HepG2 (cell line): Measurements from ENCODE around the gene METTL14. TPM values are rescaled to one million over a fixed set of nuclear protein-coding genes. Genes with fewer than 3 reads are reported as not detected.

Experiments used
- ATAC-seq: fragments of 200-7000 bp; cut with Tn5 transposase; 3 replicates; pipeline ENCODE4 v1.9.1; 2020; ENCODE audit warnings: mild to moderate bottlenecking, moderate library complexity
- BruUV-seq: library from RNA; stranded (reverse); fragments of 400-500 nt; replicated peaks from 2 replicates; lab custom pipeline; 2021; lab: Mats Ljungman, UMichigan
- CTCF ChIA-PET: fragments of 300-600 bp; formaldehyde crosslinking; extraction: SDS; loops from one replicate; lab custom pipeline; 2021; ENCODE audit warnings: low total read pairs, inconsistent platforms, low intra/inter-chr PET ratio; lab: Yijun Ruan, JAX
- POLR2A ChIA-PET: fragments of 350-600 bp; sonication (Branson Sonifier 250); formaldehyde crosslinking; loops from one replicate; lab custom pipeline; 2020; ENCODE audit warnings: antibody characterized with exemption, inconsistent platforms; lab: Yijun Ruan, JAX
- DNase-seq: peaks from one replicate; pipeline ENCODE4 v3.0.0-alpha.2; 2015; ENCODE audit warnings: low spot score
- FAIRE-seq: peaks from 3 replicates; lab custom pipeline; 2011; peaks lifted over from hg19 to GRCh38; lab: Jason Lieb, UNC
- H2AFZ ChIP-seq: one replicate; pipeline ENCODE4 v1.6.1; 2011; ENCODE audit warnings: low read length, inconsistent platforms
- H3K27ac ChIP-seq: fragments of 300-600 bp; 3 replicates; pipeline ENCODE4 v1.8.0; 2011; ENCODE audit warnings: mixed run types, mild to moderate bottlenecking, mixed read lengths, low read length, inconsistent platforms; ENCODE audit not compliant: insufficient read depth; ENCODE audit errors: extremely low read length
- H3K27me3 ChIP-seq, 2 experiments: fragments of 200-600 bp in 1 of 2; 2 replicates in 1 of 2; 3 replicates in 1 of 2; pipeline versions ENCODE4 v1.6.0 to v1.8.0; 2011; ENCODE audit warnings: low read length in 2 of 2, mild to moderate bottlenecking in 2 of 2, moderate library complexity in 2 of 2, inconsistent platforms in 1 of 2; ENCODE audit not compliant: insufficient read depth in 2 of 2, control insufficient read depth in 1 of 2
- H3K36me3 ChIP-seq, 2 experiments: fragments of 200-600 bp in 1 of 2; replicated peaks in 1 of 2; 2 replicates in 1 of 2; 3 replicates in 1 of 2; pipeline versions ENCODE4 v1.5.1 to v1.8.0; 2011; ENCODE audit warnings: low read length in 2 of 2, inconsistent platforms in 1 of 2; ENCODE audit not compliant: insufficient read depth in 2 of 2, control insufficient read depth in 1 of 2
- H3K4me1 ChIP-seq: 2 replicates; pipeline ENCODE4 v1.5.1; 2012; ENCODE audit warnings: low read length, inconsistent platforms; ENCODE audit not compliant: insufficient read depth
- H3K4me2 ChIP-seq: 2 replicates; pipeline ENCODE4 v1.6.0; 2011; ENCODE audit warnings: low read depth, low read length, inconsistent platforms
- H3K4me3 ChIP-seq, 3 experiments: fragments of 200-600 bp in 1 of 3; sonication (generic), shearing (Covaris generic) in 1 of 3; replicated peaks in 1 of 3; 2 replicates each; pipeline ENCODE4 v1.5.1; 2011 to 2016; ENCODE audit warnings: low read length in 3 of 3, inconsistent platforms in 2 of 3, low read depth in 2 of 3, mild to moderate bottlenecking in 2 of 3, control low read depth in 1 of 3, mixed read lengths in 1 of 3; ENCODE audit not compliant: insufficient read depth in 1 of 3
- H3K79me2 ChIP-seq: one replicate; pipeline ENCODE4 v1.6.1; 2011; ENCODE audit warnings: low read length, inconsistent platforms; ENCODE audit not compliant: insufficient read depth
- H3K9ac ChIP-seq: 2 replicates; pipeline ENCODE4 v1.6.0; 2011; ENCODE audit warnings: mild to moderate bottlenecking, low read depth, low read length, inconsistent platforms; ENCODE audit not compliant: insufficient read depth
- H3K9me3 ChIP-seq: 2 replicates; pipeline ENCODE4 v1.5.1; 2012; ENCODE audit warnings: mild to moderate bottlenecking, low read length
- H4K20me1 ChIP-seq: 2 replicates; pipeline ENCODE4 v1.6.0; 2011; ENCODE audit warnings: inconsistent platforms, mild to moderate bottlenecking, low read length, moderate library complexity; ENCODE audit not compliant: insufficient read depth
- ATAD3A ChIP-seq: sonication (generic); formaldehyde crosslinking; IDR thresholded peaks from 2 replicates; pipeline ENCODE4 v1.4.0; 2020; ENCODE audit warnings: missing genetic modification reagents
- BRD4 ChIP-seq: sonication (generic); formaldehyde crosslinking; IDR thresholded peaks from 2 replicates; pipeline ENCODE4 v1.4.0; 2020; ENCODE audit warnings: missing genetic modification reagents
- DNMT1 ChIP-seq: sonication (generic); formaldehyde crosslinking; IDR thresholded peaks from 2 replicates; pipeline ENCODE4 v1.5.1; 2020; ENCODE audit warnings: mild to moderate bottlenecking, missing genetic modification reagents
- EED ChIP-seq: sonication (generic); formaldehyde crosslinking; IDR thresholded peaks from 2 replicates; pipeline ENCODE4 v1.5.0; 2020; ENCODE audit warnings: mild to moderate bottlenecking, missing genetic modification reagents
- IRX3 ChIP-seq: sonication (generic); formaldehyde crosslinking; IDR thresholded peaks from 2 replicates; pipeline ENCODE4 v1.8.1; 2023; ENCODE audit warnings: mild to moderate bottlenecking, low read depth, missing genetic modification reagents, borderline replicate concordance
- KMT2A ChIP-seq: sonication (generic); formaldehyde crosslinking; IDR thresholded peaks from 2 replicates; pipeline ENCODE4 v1.4.0; 2020; ENCODE audit warnings: missing genetic modification reagents
- MYPOP ChIP-seq: sonication (generic); formaldehyde crosslinking; IDR thresholded peaks from 2 replicates; pipeline ENCODE4 v1.8.1; 2023; ENCODE audit warnings: mild to moderate bottlenecking, moderate library complexity, missing genetic modification reagents
- NFIB ChIP-seq: sonication (generic); formaldehyde crosslinking; IDR thresholded peaks from 2 replicates; pipeline ENCODE4 v1.9.0; 2021; ENCODE audit warnings: missing genetic modification reagents, mild to moderate bottlenecking, borderline replicate concordance
- NFYB ChIP-seq: sonication (generic); formaldehyde crosslinking; IDR thresholded peaks from 2 replicates; pipeline ENCODE4 v1.4.0; 2020; ENCODE audit warnings: missing genetic modification reagents
- TAF1 ChIP-seq: sonication (generic); formaldehyde crosslinking; IDR thresholded peaks from 2 replicates; pipeline ENCODE4 v1.4.0; 2020; ENCODE audit warnings: missing genetic modification reagents
- ZNF232 ChIP-seq: sonication (generic); formaldehyde crosslinking; IDR thresholded peaks from 2 replicates; pipeline ENCODE4 v1.4.0; 2020; ENCODE audit warnings: missing genetic modification reagents, borderline replicate concordance
- ZNF615 ChIP-seq: sonication (generic); formaldehyde crosslinking; IDR thresholded peaks from 2 replicates; pipeline ENCODE4 v1.5.0; 2020; ENCODE audit warnings: mild to moderate bottlenecking, missing genetic modification reagents, borderline replicate concordance
- ZNF773 ChIP-seq: sonication (generic); formaldehyde crosslinking; IDR thresholded peaks from 2 replicates; pipeline ENCODE4 v1.4.0; 2020; ENCODE audit warnings: missing genetic modification reagents, borderline replicate concordance
- ZNF891 ChIP-seq: sonication (generic); formaldehyde crosslinking; IDR thresholded peaks from 2 replicates; pipeline ENCODE4 v1.5.0; 2020; ENCODE audit warnings: mild to moderate bottlenecking, missing genetic modification reagents
- WGBS: methylation state at CpG from one replicate; pipeline ENCODE4 v1.1.6; 2017; ENCODE audit warnings: low lambda C conversion rate; 5-methylcytosine and 5-hydroxymethylcytosine counted together
- in situ Hi-C: cut with HindIII; loops from 2 replicates; pipeline ENCODE4 v1.10.0; 2017; ENCODE audit warnings: low pct_unique_long_range_greater_than_20kb; ENCODE audit not compliant: extremely low pct_ligation_motif_present
- intact Hi-C: fragments of 100-400 bp; cut with micrococcal nuclease; formaldehyde crosslinking; loops from one replicate; pipeline ENCODE4 v1.10.0; 2022; ENCODE audit not compliant: unreplicated experiment
- polyA plus RNA-seq, 8 experiments: library from polyadenylated mRNA; depleted of rRNA in 3 of 8; stranded (reverse) in 7 of 8; unstranded in 1 of 8; fragments of >200 nt; fragmentation: Illumina TruSeq in 4 of 8; extraction: Trizol in 4 of 8; gene quantifications; 2 replicates each; pipeline versions ENCODE4 v1.2.1 to v1.2.3, GENCODE V29; 2011 to 2016; ENCODE audit warnings: low read depth in 4 of 8, missing spikeins in 1 of 8, mixed read lengths in 1 of 8; ENCODE audit not compliant: insufficient read depth in 1 of 8
- total RNA-seq, 5 experiments: library from RNA; depleted of rRNA; stranded (reverse); fragments of >200 nt; fragmentation: Illumina TruSeq; extraction: Trizol; gene quantifications; 2 replicates each; pipeline ENCODE4 v1.2.3, GENCODE V29; 2016; ENCODE audit warnings: low read depth in 1 of 5
- TF ChIP-seq, protein P1 (sequence below): sonication (generic); formaldehyde crosslinking; IDR thresholded peaks from 2 replicates; pipeline ENCODE4 v1.4.0; 2020; ENCODE audit warnings: mild to moderate bottlenecking, missing genetic modification reagents
- TF ChIP-seq, protein P2 (sequence below): sonication (generic); formaldehyde crosslinking; IDR thresholded peaks from 2 replicates; pipeline ENCODE4 v1.8.0; 2022; ENCODE audit warnings: mild to moderate bottlenecking, missing genetic modification reagents
- TF ChIP-seq, protein P3 (sequence below): sonication (generic); formaldehyde crosslinking; IDR thresholded peaks from 2 replicates; pipeline ENCODE4 v1.5.1; 2020; ENCODE audit warnings: mild to moderate bottlenecking, moderate library complexity, missing genetic modification reagents

Gene METTL14
- total and polyA plus RNA-seq, 2 of the 13 experiments (the other 11 are each of a cell fraction or from before 2014, with no cell fraction given), result 11.6 to 44.9 TPM

GRCh38 chr4:118732591-118733330 lies 47.6 kb downstream of the METTL14 start:
- Histone ChIP-seq H3K79me2 (no peaks in the 10 kb centered on the region), H3K27me3 (no peaks in the 10 kb centered on the region), H3K4me2 (no peak overlapping the region), H3K27ac (no peak overlapping the region), H3K4me3 (no peak overlapping the region), H2AFZ (no peak overlapping the region), H4K20me1 (no peaks in the 10 kb centered on the region; the same call in 1 of the 2 replicates), H3K9me3 (no peaks in the 10 kb centered on the region), H3K4me1 (peaks cover 20% of the 10 kb centered on the region), H3K9ac (no peak overlapping the region), H3K36me3 (peaks cover 8 to 61% of the 10 kb centered on the region in 2 experiments)
- in situ Hi-C loops (no loop called here), intact Hi-C loops (no loop called here)
- ChIA-PET POLR2A (interaction anchor here (0.6 kb wide), 1 partner anchor 27 kb away, joined by 3 read pairs; no protein-coding TSS in a partner anchor), CTCF (no interaction called here)
- 97% methylated on average over 3 of the region's 3 CpGs for WGBS
- no TSS peak for BruUV-seq
- DNase-seq, result no peak
- ATAC-seq, result no peak
- TF ChIP-seq ZNF891 (CRISPR knock-in tag), result no peak
- no peak for TF ChIP-seq EED
- no peak for TF ChIP-seq TAF1 (CRISPR knock-in tag)
- TF ChIP-seq, protein P1, sequence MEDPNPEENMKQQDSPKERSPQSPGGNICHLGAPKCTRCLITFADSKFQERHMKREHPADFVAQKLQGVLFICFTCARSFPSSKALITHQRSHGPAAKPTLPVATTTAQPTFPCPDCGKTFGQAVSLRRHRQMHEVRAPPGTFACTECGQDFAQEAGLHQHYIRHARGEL (CRISPR knock-in tag), result no peak
- TF ChIP-seq NFYB (CRISPR knock-in tag), result no peak
- TF ChIP-seq KMT2A (CRISPR knock-in tag), result no peak
- no peak for TF ChIP-seq ZNF615
- TF ChIP-seq ZNF773, result no peak
- no peak for TF ChIP-seq ZNF232
- TF ChIP-seq, protein P2, sequence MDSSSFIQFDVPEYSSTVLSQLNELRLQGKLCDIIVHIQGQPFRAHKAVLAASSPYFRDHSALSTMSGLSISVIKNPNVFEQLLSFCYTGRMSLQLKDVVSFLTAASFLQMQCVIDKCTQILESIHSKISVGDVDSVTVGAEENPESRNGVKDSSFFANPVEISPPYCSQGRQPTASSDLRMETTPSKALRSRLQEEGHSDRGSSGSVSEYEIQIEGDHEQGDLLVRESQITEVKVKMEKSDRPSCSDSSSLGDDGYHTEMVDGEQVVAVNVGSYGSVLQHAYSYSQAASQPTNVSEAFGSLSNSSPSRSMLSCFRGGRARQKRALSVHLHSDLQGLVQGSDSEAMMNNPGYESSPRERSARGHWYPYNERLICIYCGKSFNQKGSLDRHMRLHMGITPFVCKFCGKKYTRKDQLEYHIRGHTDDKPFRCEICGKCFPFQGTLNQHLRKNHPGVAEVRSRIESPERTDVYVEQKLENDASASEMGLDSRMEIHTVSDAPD (CRISPR knock-in tag), result no peak
- no peak for TF ChIP-seq MYPOP (CRISPR knock-in tag)
- TF ChIP-seq BRD4 (CRISPR knock-in tag), result no peak
- TF ChIP-seq IRX3, result no peak
- TF ChIP-seq DNMT1, result no peak
- TF ChIP-seq ATAD3A (CRISPR knock-in tag), result no peak
- TF ChIP-seq, protein P3, sequence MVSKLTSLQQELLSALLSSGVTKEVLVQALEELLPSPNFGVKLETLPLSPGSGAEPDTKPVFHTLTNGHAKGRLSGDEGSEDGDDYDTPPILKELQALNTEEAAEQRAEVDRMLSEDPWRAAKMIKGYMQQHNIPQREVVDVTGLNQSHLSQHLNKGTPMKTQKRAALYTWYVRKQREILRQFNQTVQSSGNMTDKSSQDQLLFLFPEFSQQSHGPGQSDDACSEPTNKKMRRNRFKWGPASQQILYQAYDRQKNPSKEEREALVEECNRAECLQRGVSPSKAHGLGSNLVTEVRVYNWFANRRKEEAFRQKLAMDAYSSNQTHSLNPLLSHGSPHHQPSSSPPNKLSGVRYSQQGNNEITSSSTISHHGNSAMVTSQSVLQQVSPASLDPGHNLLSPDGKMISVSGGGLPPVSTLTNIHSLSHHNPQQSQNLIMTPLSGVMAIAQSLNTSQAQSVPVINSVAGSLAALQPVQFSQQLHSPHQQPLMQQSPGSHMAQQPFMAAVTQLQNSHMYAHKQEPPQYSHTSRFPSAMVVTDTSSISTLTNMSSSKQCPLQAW (CRISPR knock-in tag), result no peak
- TF ChIP-seq NFIB (CRISPR knock-in tag), result no peak
- FAIRE-seq, result no peak
